HK-2 (cell line): ENCODE data around the gene RSPH3.
"Not testable (repeated sequence)": the region's sequence is repeated elsewhere in the genome, so short reads cannot be mapped to it uniquely, and the experiment has no call there.

Experiments
- DNase-seq: peaks from one replicate; pipeline ENCODE4 v3.0.0-alpha.2; 2018; ENCODE audit not compliant: unreplicated experiment

RSPH3 gene

GRCh38 chr6:158972241-158973233 lies 27.5 kb downstream of the RSPH3 start:
- DNase-seq: no peak

- DNase-seq: no peak
These were observed 29.2 kb downstream of the RSPH3 start for GRCh38 chr6:158970640-158971275.

- DNase-seq: no peak
These were observed 30.9 kb downstream of the RSPH3 start for GRCh38 chr6:158969148-158969547.

- no peak for DNase-seq
These were observed 36.8 kb downstream of the RSPH3 start for GRCh38 chr6:158963020-158963808.

GRCh38 chr6:158962371-158962770 lies 37.6 kb downstream of the RSPH3 start:
- no peak for DNase-seq

- DNase-seq: no peak
These were observed 40.0 kb downstream of the RSPH3 start for GRCh38 chr6:158960026-158960425.

GRCh38 chr6:158959552-158959951 lies 40.5 kb downstream of the RSPH3 start:
- DNase-seq: no peak

- no peak for DNase-seq
These were observed 41.3 kb downstream of the RSPH3 start for GRCh38 chr6:158958504-158959386.

GRCh38 chr6:158955255-158955654 lies 44.7 kb downstream of the RSPH3 start:
- DNase-seq: no peak

GRCh38 chr6:158954753-158955152 lies 45.2 kb downstream of the RSPH3 start:
- no peak for DNase-seq

GRCh38 chr6:158952011-158952410 lies 48.0 kb downstream of the RSPH3 start:
- DNase-seq: not testable (repeated sequence)

GRCh38 chr6:158951565-158951964 lies 48.4 kb downstream of the RSPH3 start:
- not testable (repeated sequence) for DNase-seq

GRCh38 chr6:158947284-158947683 lies 52.7 kb downstream of the RSPH3 start:
- no peak for DNase-seq

- DNase-seq: no peak
These were observed 56.5 kb downstream of the RSPH3 start for GRCh38 chr6:158943380-158944032.

- DNase-seq: no peak
These were observed 57.7 kb downstream of the RSPH3 start for GRCh38 chr6:158942349-158942748.

- no peak for DNase-seq
These were observed 58.8 kb downstream of the RSPH3 start for GRCh38 chr6:158941246-158941645.

GRCh38 chr6:158939255-158940159 lies 60.5 kb downstream of the RSPH3 start:
- DNase-seq: no peak

- DNase-seq: no peak
These were observed 61.2 kb downstream of the RSPH3 start for GRCh38 chr6:158938811-158939254.

- no peak for DNase-seq
These were observed 61.8 kb downstream of the RSPH3 start for GRCh38 chr6:158938220-158938619.
